ENCODE data around the gene DEFB131A. TPM values are rescaled to one million over a fixed set of nuclear protein-coding genes. Genes with fewer than 3 reads are reported as not detected.
"Not testable (repeated sequence)": the region's sequence is repeated elsewhere in the genome, so short reads cannot be mapped to it uniquely, and the experiment has no call there.

DEFB131A gene
- total and polyA plus RNA-seq, 4 donors: not detected

- 100% methylated on average over 1 of the region's 17 CpGs for WGBS (ENCODE audit: insufficient coverage)
- H3K9me3 ChIP-seq (ENCODE audit: control insufficient read depth, insufficient read depth, low read length); H3K36me3 ChIP-seq (ENCODE audit: control insufficient read depth, insufficient read depth, low read length); H3K27ac ChIP-seq (ENCODE audit: low read depth, low read length); DNase-seq (ENCODE audit: low read depth in 4 of 6, low spot score in 6 of 6); H3K4me1 ChIP-seq (ENCODE audit: control insufficient read depth, insufficient read depth, low read length); H3K27me3 ChIP-seq (ENCODE audit: control insufficient read depth, insufficient read depth, low read length); H3K4me3 ChIP-seq (ENCODE audit: low read depth, low read length): not testable (repeated sequence)
Observed at GRCh38 chr4:9490986-9491385, 46.8 kb downstream of the DEFB131A start.

DNA sequence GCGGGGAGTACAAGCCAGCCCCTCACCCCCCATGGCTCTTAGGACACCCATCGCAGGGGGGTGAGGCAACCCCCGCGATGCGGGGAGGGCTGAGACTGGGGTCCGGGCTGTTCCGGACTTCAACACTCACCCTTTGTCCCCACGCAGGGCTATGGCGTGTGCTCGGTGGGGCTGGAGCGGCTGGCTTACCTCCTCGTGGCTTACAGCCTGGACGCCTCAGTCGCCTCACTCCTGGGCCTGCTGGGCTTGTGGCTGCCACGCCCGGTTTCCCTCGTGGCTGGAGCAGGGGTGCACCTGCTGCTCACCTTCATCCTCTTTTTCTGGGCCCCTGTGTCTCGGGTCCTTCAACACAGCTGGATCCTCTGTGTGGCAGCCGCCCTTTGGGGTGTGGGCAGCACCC, 49.4 kb downstream of the DEFB131A start:
- DNase-seq (ENCODE audit: low read depth in 4 of 6, low spot score in 6 of 6); H3K27me3 ChIP-seq (ENCODE audit: control insufficient read depth, insufficient read depth, low read length); H3K36me3 ChIP-seq (ENCODE audit: control insufficient read depth, insufficient read depth, low read length); H3K4me3 ChIP-seq (ENCODE audit: low read depth, low read length); H3K27ac ChIP-seq (ENCODE audit: low read depth, low read length); H3K4me1 ChIP-seq (ENCODE audit: control insufficient read depth, insufficient read depth, low read length); H3K9me3 ChIP-seq (ENCODE audit: control insufficient read depth, insufficient read depth, low read length): not testable (repeated sequence)
- WGBS (ENCODE audit: insufficient coverage): 77% methylated on average over 17 of the region's 19 CpGs

DNA sequence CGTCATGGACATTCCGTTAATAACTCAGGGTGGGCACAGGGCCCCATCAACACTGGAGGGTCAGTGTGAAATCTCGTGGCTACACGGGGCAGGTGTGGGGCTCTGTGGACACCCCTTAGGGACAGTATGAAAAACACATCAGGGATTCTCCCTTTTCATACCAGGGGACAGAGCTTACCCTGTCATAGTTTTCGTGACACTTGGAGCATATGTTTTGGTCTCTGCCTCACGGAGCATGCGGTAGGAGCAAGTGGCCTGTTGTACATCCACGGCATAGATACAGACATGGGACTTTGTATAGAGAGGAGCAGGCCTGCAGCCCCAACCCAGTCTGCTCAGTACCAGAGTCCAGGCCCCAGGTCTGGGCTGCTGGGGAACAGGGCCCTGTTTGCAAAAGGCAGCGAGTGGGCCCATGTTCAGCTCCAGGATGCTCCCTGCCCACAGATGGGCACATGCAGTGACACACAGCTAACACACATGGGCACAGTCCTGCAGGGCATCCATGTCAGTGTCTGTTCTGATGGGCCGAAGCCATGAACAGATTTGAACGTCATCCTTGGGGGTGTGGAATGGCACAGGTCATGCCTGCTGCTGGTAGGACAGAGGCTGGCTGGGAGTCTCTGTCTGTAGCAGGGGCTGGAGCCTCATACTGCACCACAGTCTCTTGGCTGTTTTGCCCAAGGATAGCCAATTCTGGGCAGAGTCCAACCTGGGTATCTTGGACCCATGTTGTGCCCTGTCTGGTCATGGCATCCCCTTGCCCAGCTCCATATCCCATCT, 50.2 kb downstream of the DEFB131A start:
- 93% methylated on average over 11 of the region's 11 CpGs for WGBS (ENCODE audit: insufficient coverage)

DNA sequence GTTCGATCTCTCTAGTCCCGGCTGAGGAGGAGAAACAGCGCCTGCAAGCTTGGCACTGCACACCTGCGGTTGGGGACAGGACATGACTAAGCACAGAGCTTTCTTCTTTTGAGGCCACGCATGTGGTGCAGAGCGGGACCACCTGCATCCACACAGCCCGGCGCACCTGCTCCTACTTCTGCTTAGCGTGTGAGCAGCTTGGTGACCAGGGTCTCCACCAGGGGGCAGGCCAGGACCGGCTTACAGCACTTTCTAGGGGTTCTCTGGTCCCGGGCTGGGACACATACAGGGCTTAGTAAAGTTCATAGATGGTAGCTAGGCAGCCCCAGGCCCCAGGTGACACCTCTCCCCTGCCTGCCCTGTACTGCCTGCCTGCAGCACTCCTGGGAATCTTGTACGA, 51.2 kb downstream of the DEFB131A start:
- H3K4me1 ChIP-seq (ENCODE audit: control insufficient read depth, insufficient read depth, low read length): not testable (repeated sequence)
- 18% methylated on average over 8 of the region's 12 CpGs for WGBS (ENCODE audit: insufficient coverage)

More for the DNA sequence above, 50.2 kb downstream of the DEFB131A start:
- not testable (repeated sequence) for H3K4me3 ChIP-seq (ENCODE audit: low read depth, low read length); H3K4me1 ChIP-seq (ENCODE audit: control insufficient read depth, insufficient read depth, low read length); DNase-seq (ENCODE audit: low read depth in 4 of 6, low spot score in 6 of 6); H3K36me3 ChIP-seq (ENCODE audit: control insufficient read depth, insufficient read depth, low read length); H3K9me3 ChIP-seq (ENCODE audit: control insufficient read depth, insufficient read depth, low read length); H3K27ac ChIP-seq (ENCODE audit: low read depth, low read length)
- peaks cover 11% of the 10 kb centered on the region for H3K27me3 ChIP-seq (ENCODE audit: control insufficient read depth, insufficient read depth, low read length)

DNA sequence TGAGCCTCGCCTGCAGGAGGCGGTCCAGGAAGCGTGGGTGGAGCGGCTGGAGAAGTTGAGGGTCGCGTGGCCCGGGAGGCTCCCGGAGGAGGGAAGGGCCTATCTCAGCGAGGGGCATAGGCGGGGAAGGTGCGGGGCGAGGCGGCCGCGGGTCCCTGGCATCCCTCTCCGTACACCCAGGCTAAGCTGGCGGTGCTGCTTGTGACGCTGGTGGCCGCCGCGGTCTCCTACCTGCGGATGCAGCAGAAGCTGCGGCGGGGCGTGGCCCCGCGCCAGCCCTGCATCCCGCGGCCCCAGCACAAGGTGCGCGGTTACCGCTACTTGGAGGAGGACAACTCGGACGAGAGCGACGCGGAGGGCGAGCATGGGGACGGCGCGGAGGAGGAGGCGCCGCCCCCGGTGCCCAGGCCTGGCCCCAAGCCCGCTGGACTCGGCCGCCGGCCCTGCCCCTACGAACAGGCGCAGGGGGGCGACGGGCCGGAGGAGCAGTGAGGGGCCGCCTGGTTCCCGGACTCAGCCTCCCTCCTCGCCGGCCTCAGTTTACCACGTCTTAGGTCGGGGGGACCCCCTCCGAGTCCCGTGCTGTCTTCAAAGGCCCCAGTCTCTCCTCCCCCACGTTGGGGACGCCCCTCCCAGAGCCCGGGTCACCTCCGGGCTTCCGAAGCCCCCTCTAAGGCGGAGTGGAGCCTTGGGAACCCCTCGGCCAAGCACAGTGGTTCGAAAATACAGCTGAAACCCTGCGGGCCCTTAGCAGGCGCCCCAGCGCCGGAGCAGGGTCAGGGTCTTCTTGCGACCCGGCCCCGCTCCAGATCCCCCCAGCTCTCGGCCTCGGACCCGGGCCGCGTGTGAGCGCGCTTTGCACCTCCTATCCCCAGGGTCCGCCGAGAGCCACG, 53.6 kb downstream of the DEFB131A start:
- H3K4me3 ChIP-seq (ENCODE audit: low read depth, low read length); H3K36me3 ChIP-seq (ENCODE audit: control insufficient read depth, insufficient read depth, low read length); H3K9me3 ChIP-seq (ENCODE audit: control insufficient read depth, insufficient read depth, low read length); DNase-seq (ENCODE audit: low read depth in 4 of 6, low spot score in 6 of 6); H3K27ac ChIP-seq (ENCODE audit: low read depth, low read length); H3K4me1 ChIP-seq (ENCODE audit: control insufficient read depth, insufficient read depth, low read length): not testable (repeated sequence)
- peaks cover 11% of the 10 kb centered on the region for H3K27me3 ChIP-seq (ENCODE audit: control insufficient read depth, insufficient read depth, low read length)
- WGBS (ENCODE audit: insufficient coverage): under 1% methylated on average over 77 of the region's 86 CpGs

More for the DNA sequence above, 51.2 kb downstream of the DEFB131A start:
- DNase-seq (ENCODE audit: low read depth in 4 of 6, low spot score in 6 of 6): peak; percentile 1 to 86 (median 35)
- not testable (repeated sequence) for H3K27ac ChIP-seq (ENCODE audit: low read depth, low read length); H3K4me3 ChIP-seq (ENCODE audit: low read depth, low read length); H3K36me3 ChIP-seq (ENCODE audit: control insufficient read depth, insufficient read depth, low read length); H3K9me3 ChIP-seq (ENCODE audit: control insufficient read depth, insufficient read depth, low read length)
- H3K27me3 ChIP-seq (ENCODE audit: control insufficient read depth, insufficient read depth, low read length): peaks cover 11% of the 10 kb centered on the region

DNA sequence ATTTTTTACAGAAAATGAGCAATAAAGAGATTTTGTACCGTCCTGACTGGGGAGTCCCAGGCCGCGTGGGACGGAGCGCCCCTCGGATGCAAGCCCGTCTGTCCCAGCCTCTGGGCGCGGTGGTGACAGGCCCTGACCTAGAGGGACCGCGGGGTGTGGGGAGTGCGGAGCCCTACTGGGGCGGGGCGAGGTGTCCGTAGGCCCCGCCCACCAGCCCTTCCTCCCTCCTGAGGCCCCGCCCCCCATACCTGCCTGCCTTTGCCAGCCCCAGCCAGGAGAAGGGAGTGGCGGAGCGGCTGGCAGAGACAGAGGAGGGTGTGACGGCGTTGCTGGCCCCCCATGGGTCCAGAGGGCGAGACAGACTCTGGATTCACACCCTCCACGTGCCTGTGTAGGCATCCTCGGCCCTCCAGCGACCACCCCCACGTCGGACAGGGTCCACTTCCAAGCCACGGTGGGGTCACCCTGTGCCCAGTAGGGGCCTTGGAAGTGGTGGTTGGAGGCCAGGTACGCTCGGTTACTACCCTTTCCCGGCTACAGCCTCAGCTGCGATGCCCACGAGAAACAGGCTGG, 54.3 kb downstream of the DEFB131A start:
- not testable (repeated sequence) for H3K36me3 ChIP-seq (ENCODE audit: control insufficient read depth, insufficient read depth, low read length); H3K27ac ChIP-seq (ENCODE audit: low read depth, low read length); H3K4me1 ChIP-seq (ENCODE audit: control insufficient read depth, insufficient read depth, low read length); DNase-seq (ENCODE audit: low read depth in 4 of 6, low spot score in 6 of 6); H3K9me3 ChIP-seq (ENCODE audit: control insufficient read depth, insufficient read depth, low read length); H3K4me3 ChIP-seq (ENCODE audit: low read depth, low read length)
- 15% methylated on average over 14 of the region's 33 CpGs for WGBS (ENCODE audit: insufficient coverage)
- peaks cover 11% of the 10 kb centered on the region for H3K27me3 ChIP-seq (ENCODE audit: control insufficient read depth, insufficient read depth, low read length)

DNA sequence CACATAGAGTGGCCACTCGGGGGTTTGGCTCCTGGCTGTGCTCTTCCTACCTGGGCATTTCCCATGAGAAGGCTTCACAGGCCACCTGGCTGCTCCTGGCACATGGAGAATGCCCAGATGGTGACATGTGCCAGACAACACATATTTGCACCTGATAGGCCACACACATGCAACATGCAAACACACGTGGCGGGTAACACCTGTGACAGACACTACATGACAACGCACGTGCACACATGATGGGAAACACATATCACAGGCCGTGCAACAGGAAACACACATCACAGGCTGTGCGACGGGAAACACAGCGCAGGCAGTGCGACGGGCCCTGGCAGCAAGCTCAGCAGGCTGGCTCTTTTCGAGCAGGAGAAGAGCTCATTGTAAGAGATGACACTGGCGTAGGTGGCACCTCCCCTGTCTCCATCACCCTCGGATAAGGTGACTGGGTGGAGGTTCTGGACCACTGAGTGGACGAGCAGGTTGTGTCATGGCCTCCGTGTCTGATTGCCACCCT, 55.8 kb downstream of the DEFB131A start:
- not testable (repeated sequence) for H3K27ac ChIP-seq (ENCODE audit: low read depth, low read length); H3K9me3 ChIP-seq (ENCODE audit: control insufficient read depth, insufficient read depth, low read length); H3K36me3 ChIP-seq (ENCODE audit: control insufficient read depth, insufficient read depth, low read length); H3K4me1 ChIP-seq (ENCODE audit: control insufficient read depth, insufficient read depth, low read length); DNase-seq (ENCODE audit: low read depth in 4 of 6, low spot score in 6 of 6); H3K4me3 ChIP-seq (ENCODE audit: low read depth, low read length)
- H3K27me3 ChIP-seq (ENCODE audit: control insufficient read depth, insufficient read depth, low read length): peaks cover 11% of the 10 kb centered on the region
- 92% methylated on average over 7 of the region's 16 CpGs for WGBS (ENCODE audit: insufficient coverage)

Small RNAs within 50 kb of the gene (small RNA-seq; reads per million reads assigned to genes)
- not detected for gene RNA5SP153 (ENCODE audit: low replicate concordance)

Other genes starting within 250 kb of the DEFB131A start
- not detected for gene USP17L10, start 233.8 kb upstream of the DEFB131A start, total RNA-seq
- not detected for gene USP17L10, start 233.8 kb upstream of the DEFB131A start, polyA plus RNA-seq (ENCODE audit: insufficient read length in 2 of 2)
- gene USP17L11, start 229.0 kb upstream of the DEFB131A start, total RNA-seq: not detected
- not detected for gene USP17L11, start 229.0 kb upstream of the DEFB131A start, polyA plus RNA-seq (ENCODE audit: insufficient read length in 2 of 2)
- not detected for gene USP17L12, start 224.3 kb upstream of the DEFB131A start, total RNA-seq
- not detected for gene USP17L12, start 224.3 kb upstream of the DEFB131A start, polyA plus RNA-seq (ENCODE audit: insufficient read length in 2 of 2)
- gene USP17L13, start 219.5 kb upstream of the DEFB131A start, total RNA-seq: not detected
- gene USP17L13, start 219.5 kb upstream of the DEFB131A start, polyA plus RNA-seq (ENCODE audit: insufficient read length in 2 of 2): not detected
- gene USP17L15, start 210.0 kb upstream of the DEFB131A start, total RNA-seq: not detected
- gene USP17L15, start 210.0 kb upstream of the DEFB131A start, polyA plus RNA-seq (ENCODE audit: insufficient read length in 2 of 2): not detected
- gene USP17L17, start 200.5 kb upstream of the DEFB131A start, total RNA-seq: not detected
- not detected for gene USP17L17, start 200.5 kb upstream of the DEFB131A start, polyA plus RNA-seq (ENCODE audit: insufficient read length in 2 of 2)
- not detected for gene USP17L18, start 195.8 kb upstream of the DEFB131A start, total RNA-seq
- gene USP17L18, start 195.8 kb upstream of the DEFB131A start, polyA plus RNA-seq (ENCODE audit: insufficient read length in 2 of 2): not detected
- not detected for gene USP17L19, start 191.0 kb upstream of the DEFB131A start, total RNA-seq
- gene USP17L19, start 191.0 kb upstream of the DEFB131A start, polyA plus RNA-seq (ENCODE audit: insufficient read length in 2 of 2): not detected
- gene USP17L20, start 186.3 kb upstream of the DEFB131A start, total RNA-seq: not detected
- gene USP17L20, start 186.3 kb upstream of the DEFB131A start, polyA plus RNA-seq (ENCODE audit: insufficient read length in 2 of 2): not detected
- not detected for gene USP17L21, start 181.5 kb upstream of the DEFB131A start, total RNA-seq
- gene USP17L21, start 181.5 kb upstream of the DEFB131A start, polyA plus RNA-seq (ENCODE audit: insufficient read length in 2 of 2): not detected
- not detected for gene USP17L22, start 176.8 kb upstream of the DEFB131A start, total RNA-seq
- gene USP17L22, start 176.8 kb upstream of the DEFB131A start, polyA plus RNA-seq (ENCODE audit: insufficient read length in 2 of 2): not detected
- gene USP17L24, start 119.2 kb upstream of the DEFB131A start, total RNA-seq: not detected
- not detected for gene USP17L24, start 119.2 kb upstream of the DEFB131A start, polyA plus RNA-seq (ENCODE audit: insufficient read length in 2 of 2)
- gene USP17L25, start 114.5 kb upstream of the DEFB131A start, total RNA-seq: not detected
- gene USP17L25, start 114.5 kb upstream of the DEFB131A start, polyA plus RNA-seq (ENCODE audit: insufficient read length in 2 of 2): not detected
- gene USP17L26, start 109.8 kb upstream of the DEFB131A start, total RNA-seq: not detected
- gene USP17L26, start 109.8 kb upstream of the DEFB131A start, polyA plus RNA-seq (ENCODE audit: insufficient read length in 2 of 2): not detected
- gene USP17L5, start 105.0 kb upstream of the DEFB131A start, total RNA-seq: not detected
- not detected for gene USP17L5, start 105.0 kb upstream of the DEFB131A start, polyA plus RNA-seq (ENCODE audit: insufficient read length in 2 of 2)
- not detected for gene USP17L27, start 100.3 kb upstream of the DEFB131A start, total RNA-seq
- not detected for gene USP17L27, start 100.3 kb upstream of the DEFB131A start, polyA plus RNA-seq (ENCODE audit: insufficient read length in 2 of 2)
- gene USP17L28, start 95.5 kb upstream of the DEFB131A start, total RNA-seq: not detected
- gene USP17L28, start 95.5 kb upstream of the DEFB131A start, polyA plus RNA-seq (ENCODE audit: insufficient read length in 2 of 2): not detected
- gene USP17L29, start 90.8 kb upstream of the DEFB131A start, total RNA-seq: not detected
- gene USP17L29, start 90.8 kb upstream of the DEFB131A start, polyA plus RNA-seq (ENCODE audit: insufficient read length in 2 of 2): not detected
- not detected for gene USP17L30, start 81.3 kb upstream of the DEFB131A start, total RNA-seq
- gene USP17L30, start 81.3 kb upstream of the DEFB131A start, polyA plus RNA-seq (ENCODE audit: insufficient read length in 2 of 2): not detected

Data from spinal cord (tissue), 10 donors.